HL-60 (cell line): ENCODE data around the gene SUSD2.

Source experiments
- CTCF ChIP-seq: IDR thresholded peaks from one replicate; pipeline ENCODE4 v1.5.1; 2011; ENCODE audit warnings: low read length, control low read depth, inconsistent platforms; ENCODE audit not compliant: insufficient read depth
- POLR2AphosphoS5 ChIP-seq: IDR thresholded peaks from 2 replicates; pipeline ENCODE4 v1.6.1; 2012; ENCODE audit warnings: low read depth
- SPI1 ChIP-seq: IDR thresholded peaks from 2 replicates; pipeline ENCODE4 v1.6.1; 2012; ENCODE audit warnings: low read depth, mild to moderate bottlenecking, borderline replicate concordance

- TF ChIP-seq CTCF (no peak), SPI1 (no peak), POLR2AphosphoS5 (no peak)
Observed at GRCh38 chr22:24225951-24226350, 44.7 kb downstream of the SUSD2 start.
